ENCODE results near the gene PSTK. TPM values are rescaled to one million over a fixed set of nuclear protein-coding genes. Genes with fewer than 3 reads are reported as not detected.

PSTK gene
- total RNA-seq, 1 donor from 2014 or later: 2.8 TPM

DNA sequence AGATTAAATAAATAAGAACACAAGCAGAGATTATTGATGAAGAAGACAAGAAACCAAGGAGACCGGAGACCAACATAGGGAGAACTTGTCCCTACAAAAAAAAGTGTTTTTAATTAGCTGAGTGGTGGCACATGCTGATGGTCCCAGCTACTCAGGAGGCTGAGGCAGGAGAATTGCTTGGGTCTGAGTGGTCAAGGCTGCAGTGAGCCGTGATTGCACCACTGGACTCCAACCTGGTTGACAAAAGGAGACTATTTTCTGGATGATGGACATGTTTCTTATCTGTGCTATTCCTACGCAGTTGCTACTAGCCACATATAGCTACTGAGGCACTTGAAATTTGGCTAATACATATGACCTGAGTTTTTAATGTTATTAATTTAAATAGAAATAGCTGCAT is 18.7 kb downstream of the PSTK start:
- Histone ChIP-seq H3K36me3 (peaks cover 44% of the 10 kb centered on the region), H3K27me3 (ENCODE audit: low read depth) (no peaks in the 10 kb centered on the region), H3K4me3 (no peak overlapping the region), H3K9me3 (no peaks in the 10 kb centered on the region), H3K27ac (no peak overlapping the region), H3K4me1 (peaks cover 9% of the 10 kb centered on the region)
- ATAC-seq: no peak
- TF ChIP-seq, protein P1, sequence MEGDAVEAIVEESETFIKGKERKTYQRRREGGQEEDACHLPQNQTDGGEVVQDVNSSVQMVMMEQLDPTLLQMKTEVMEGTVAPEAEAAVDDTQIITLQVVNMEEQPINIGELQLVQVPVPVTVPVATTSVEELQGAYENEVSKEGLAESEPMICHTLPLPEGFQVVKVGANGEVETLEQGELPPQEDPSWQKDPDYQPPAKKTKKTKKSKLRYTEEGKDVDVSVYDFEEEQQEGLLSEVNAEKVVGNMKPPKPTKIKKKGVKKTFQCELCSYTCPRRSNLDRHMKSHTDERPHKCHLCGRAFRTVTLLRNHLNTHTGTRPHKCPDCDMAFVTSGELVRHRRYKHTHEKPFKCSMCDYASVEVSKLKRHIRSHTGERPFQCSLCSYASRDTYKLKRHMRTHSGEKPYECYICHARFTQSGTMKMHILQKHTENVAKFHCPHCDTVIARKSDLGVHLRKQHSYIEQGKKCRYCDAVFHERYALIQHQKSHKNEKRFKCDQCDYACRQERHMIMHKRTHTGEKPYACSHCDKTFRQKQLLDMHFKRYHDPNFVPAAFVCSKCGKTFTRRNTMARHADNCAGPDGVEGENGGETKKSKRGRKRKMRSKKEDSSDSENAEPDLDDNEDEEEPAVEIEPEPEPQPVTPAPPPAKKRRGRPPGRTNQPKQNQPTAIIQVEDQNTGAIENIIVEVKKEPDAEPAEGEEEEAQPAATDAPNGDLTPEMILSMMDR (IDR thresholded peaks at IDR 0.05): no peak
- intact Hi-C loops (cut with DNase I): no loop called here
- no peak for DNase-seq

DNA sequence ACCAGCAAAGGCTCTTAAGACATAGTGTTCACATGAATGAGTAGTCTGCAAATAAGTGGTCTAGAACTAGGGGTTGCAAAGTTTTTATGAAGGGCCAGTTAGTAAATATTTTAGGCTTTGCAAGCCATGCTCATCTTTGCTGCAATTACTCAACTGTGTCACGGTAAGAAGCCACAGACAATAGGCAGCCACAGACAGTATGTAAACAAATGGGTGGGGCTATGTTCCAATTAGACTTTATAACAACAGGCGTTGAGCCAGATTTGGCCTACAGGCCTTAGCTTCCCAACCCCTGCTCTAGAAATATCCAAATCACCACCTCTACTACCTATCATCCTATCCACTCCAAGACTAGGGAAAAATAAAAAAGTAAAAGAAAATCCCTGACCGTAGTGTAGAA is 19.1 kb downstream of the PSTK start:
- TF ChIP-seq, protein P1 (IDR thresholded peaks at IDR 0.05): no peak
- intact Hi-C loops (cut with DNase I): no loop called here
- Histone ChIP-seq H3K36me3 (peaks cover 40% of the 10 kb centered on the region), H3K9me3 (no peaks in the 10 kb centered on the region), H3K4me3 (no peak overlapping the region), H3K27me3 (ENCODE audit: low read depth) (no peaks in the 10 kb centered on the region), H3K4me1 (peaks cover 13% of the 10 kb centered on the region), H3K27ac (no peak overlapping the region)
- DNase-seq (no peak), ATAC-seq (no peak)

DNA sequence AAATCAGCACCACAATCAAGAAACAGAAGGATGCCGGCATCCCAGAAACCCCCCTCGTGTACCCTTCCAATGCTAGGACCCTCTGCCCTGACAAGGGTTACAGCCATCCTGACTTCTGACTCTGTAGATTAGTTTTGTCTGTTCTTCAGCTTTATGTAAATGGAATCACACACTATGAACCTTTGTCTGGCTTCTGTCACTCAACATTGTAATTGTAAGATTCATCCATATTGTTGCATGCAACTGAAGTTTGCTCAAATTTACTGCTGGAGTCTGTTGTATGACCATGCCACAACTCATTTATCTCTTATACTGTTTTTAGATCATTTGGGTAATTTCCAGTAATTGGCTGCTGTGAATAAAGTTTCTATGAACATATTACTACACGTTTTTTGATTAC is 20.0 kb downstream of the PSTK start:
- Histone ChIP-seq H3K27me3 (ENCODE audit: low read depth) (no peaks in the 10 kb centered on the region), H3K9me3 (no peaks in the 10 kb centered on the region), H3K4me3 (no peak overlapping the region), H3K27ac (no peak overlapping the region), H3K4me1 (peaks cover 19% of the 10 kb centered on the region), H3K36me3 (peaks cover 32% of the 10 kb centered on the region)
- intact Hi-C loops (cut with DNase I): no loop called here
- ATAC-seq (no peak), DNase-seq (no peak)
- TF ChIP-seq, protein P1 (IDR thresholded peaks at IDR 0.05): no peak

GRCh38 chr10:123001370-123001769 is 21.2 kb downstream of the PSTK start:
- no peak overlapping the region for H3K27ac ChIP-seq
- no peak overlapping the region for H3K4me3 ChIP-seq
- H3K36me3 ChIP-seq: peaks cover 26% of the 10 kb centered on the region
- DNase-seq (no peak), ATAC-seq (no peak)
- H3K9me3 ChIP-seq: no peaks in the 10 kb centered on the region
- TF ChIP-seq, protein P1 (IDR thresholded peaks at IDR 0.05): no peak
- peaks cover 24% of the 10 kb centered on the region for H3K4me1 ChIP-seq
- H3K27me3 ChIP-seq (ENCODE audit: low read depth): no peaks in the 10 kb centered on the region
- intact Hi-C loops (cut with DNase I): no loop called here

DNA sequence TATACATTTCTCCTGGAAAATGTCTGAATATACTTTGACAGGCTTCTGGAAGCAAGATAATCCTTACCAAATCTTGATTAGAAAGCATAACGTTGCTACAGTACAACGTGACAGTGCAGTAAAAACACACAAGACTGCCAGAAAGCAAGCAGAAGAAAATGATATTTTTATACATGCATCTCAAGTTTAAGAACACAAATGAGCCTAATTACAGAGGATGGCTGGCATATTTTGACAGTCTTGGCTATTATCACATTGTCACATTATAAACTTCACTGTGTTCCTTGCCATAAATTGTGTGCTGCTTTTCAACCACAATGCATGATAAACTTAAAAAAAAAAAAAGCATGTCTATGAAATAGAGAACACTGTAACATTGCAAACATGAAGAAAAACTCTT is 24.1 kb downstream of the PSTK start:
- Histone ChIP-seq H3K36me3 (peaks cover 6% of the 10 kb centered on the region), H3K4me1 (peaks cover 37% of the 10 kb centered on the region), H3K4me3 (no peak overlapping the region), H3K9me3 (no peaks in the 10 kb centered on the region), H3K27ac (no peak overlapping the region), H3K27me3 (ENCODE audit: low read depth) (no peaks in the 10 kb centered on the region)
- TF ChIP-seq, protein P1 (IDR thresholded peaks at IDR 0.05): no peak
- ATAC-seq (no peak), DNase-seq (no peak)
- intact Hi-C loops (cut with DNase I): no loop called here
